ENCODE measurements around the gene LDLRAD3. TPM values are rescaled to one million over a fixed set of nuclear protein-coding genes. Genes with fewer than 3 reads are reported as not detected.

The LDLRAD3 gene
- total RNA-seq, 1 experiment from 2014 or later, result not detected

GRCh38 chr11:36066891-36067290 is 123.0 kb downstream of the LDLRAD3 start:
- Histone ChIP-seq H3K27me3 (ENCODE audit: low read length) (no peaks in the 10 kb centered on the region; the same call in 1 of the 2 replicates), H3K4me2 (ENCODE audit: low read depth, low read length, poor library complexity, severe bottlenecking) (no peak overlapping the region), H3K9ac (ENCODE audit: low read length) (no peak overlapping the region), H2AFZ (ENCODE audit: low read length) (no peak overlapping the region), H3K4me1 (ENCODE audit: low read length) (peaks cover 35% of the 10 kb centered on the region), H3K79me2 (ENCODE audit: low read length) (no peaks in the 10 kb centered on the region), H3K4me3 (ENCODE audit: low read length) (no peak overlapping the region), H3K9me2 (replicated peaks; ENCODE audit: insufficient read depth, low read length) (no peaks in the 10 kb centered on the region), H3K9me3 (ENCODE audit: low read length) (no peaks in the 10 kb centered on the region), H3K27ac (ENCODE audit: low read length) (no peak overlapping the region), H4K20me1 (ENCODE audit: insufficient read depth, low read depth, low read length) (no peaks in the 10 kb centered on the region), H3K36me3 (ENCODE audit: insufficient read depth, low read length) (no peaks in the 10 kb centered on the region)
- DNase-seq, result no peak

DNA sequence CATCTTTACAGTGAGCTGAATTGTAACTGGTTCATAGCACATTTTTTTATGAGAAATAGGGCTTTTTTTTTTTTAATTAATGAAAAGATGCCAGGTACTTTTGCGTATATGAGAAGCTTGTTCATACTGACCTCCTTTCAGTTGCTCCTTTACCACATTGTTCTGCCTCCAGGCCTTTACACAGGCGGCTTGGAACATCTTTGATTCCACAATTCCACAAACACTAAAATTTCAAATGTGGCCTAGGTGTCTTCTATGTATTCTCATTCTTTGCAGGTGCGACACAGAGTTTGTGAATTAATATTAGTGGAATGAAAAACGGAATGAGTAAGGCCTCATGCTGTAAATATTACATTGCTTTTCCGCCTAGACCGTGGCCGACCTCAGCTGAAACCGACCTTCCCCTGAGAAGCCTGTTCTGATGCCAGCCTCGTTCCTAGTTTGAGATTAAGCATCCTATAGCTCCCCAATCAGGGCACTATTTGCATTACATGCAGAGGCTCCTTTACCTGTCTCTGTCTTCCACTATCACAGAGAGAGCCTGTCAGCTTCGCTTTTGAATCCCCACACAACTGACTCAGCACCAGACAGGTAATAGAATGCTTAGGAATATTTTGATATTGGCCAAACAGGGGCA is 125.8 kb downstream of the LDLRAD3 start:
- H4K20me1 ChIP-seq (ENCODE audit: insufficient read depth, low read depth, low read length), result no peaks in the 10 kb centered on the region
- H3K4me3 ChIP-seq (ENCODE audit: low read length), result peak overlapping the region; percentile 20; the same call in 1 of the 2 replicates
- no peaks in the 10 kb centered on the region for H3K27me3 ChIP-seq (ENCODE audit: low read length)
- DNase-seq, result peak; percentile 82
- H3K79me2 ChIP-seq (ENCODE audit: low read length), result no peaks in the 10 kb centered on the region
- H3K9me2 ChIP-seq (replicated peaks; ENCODE audit: insufficient read depth, low read length), result no peaks in the 10 kb centered on the region
- H3K4me2 ChIP-seq (ENCODE audit: low read depth, low read length, poor library complexity, severe bottlenecking), result peak overlapping the region; percentile 49
- H2AFZ ChIP-seq (ENCODE audit: low read length), result peak overlapping the region; percentile 47; the same call in 1 of the 2 replicates
- H3K36me3 ChIP-seq (ENCODE audit: insufficient read depth, low read length), result no peaks in the 10 kb centered on the region
- peaks cover 46% of the 10 kb centered on the region for H3K4me1 ChIP-seq (ENCODE audit: low read length)
- H3K27ac ChIP-seq (ENCODE audit: low read length), result peak overlapping the region; percentile 70
- peak overlapping the region; percentile 20 for H3K9ac ChIP-seq (ENCODE audit: low read length)
- H3K9me3 ChIP-seq (ENCODE audit: low read length), result no peaks in the 10 kb centered on the region

DNA sequence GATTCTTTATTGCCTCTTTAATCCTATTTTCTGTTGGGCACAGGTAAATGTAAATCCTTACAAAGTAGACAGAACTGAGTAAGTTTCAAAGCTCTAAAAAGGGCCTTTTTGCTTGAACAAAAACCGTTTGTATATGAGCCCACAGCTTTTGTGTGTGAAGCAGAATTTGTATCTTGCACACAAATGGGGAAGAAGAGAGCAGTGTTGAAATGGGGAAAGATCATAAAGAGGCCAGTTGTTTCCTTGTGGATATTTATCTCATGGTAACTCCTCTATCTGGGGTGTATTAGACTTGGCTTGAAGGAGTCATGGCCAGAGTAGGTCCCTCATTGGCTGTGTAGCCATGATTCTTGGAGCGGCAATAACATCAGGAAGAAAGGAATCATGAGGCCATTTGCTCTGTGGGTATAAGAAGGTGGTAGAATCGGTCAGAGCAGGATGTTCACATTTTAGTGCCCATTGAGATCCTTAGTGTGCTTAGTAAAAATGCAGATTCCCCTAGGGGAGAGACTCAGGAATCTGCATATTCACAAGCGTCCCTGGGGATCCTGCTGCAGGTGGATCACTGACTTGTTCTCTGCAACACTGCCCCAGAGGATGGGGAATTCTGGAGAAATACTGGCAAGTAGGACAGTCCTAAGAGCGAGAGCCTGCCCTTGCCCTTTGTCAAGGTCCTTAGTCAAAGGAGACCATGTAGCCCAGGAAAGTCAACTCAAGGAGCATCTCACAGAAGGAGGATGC is 126.5 kb downstream of the LDLRAD3 start:
- Histone ChIP-seq H3K9me2 (replicated peaks; ENCODE audit: insufficient read depth, low read length) (no peaks in the 10 kb centered on the region), H3K36me3 (ENCODE audit: insufficient read depth, low read length) (no peaks in the 10 kb centered on the region), H4K20me1 (ENCODE audit: insufficient read depth, low read depth, low read length) (no peaks in the 10 kb centered on the region), H3K4me2 (ENCODE audit: low read depth, low read length, poor library complexity, severe bottlenecking) (peak overlapping the region; percentile 49), H3K9me3 (ENCODE audit: low read length) (no peaks in the 10 kb centered on the region), H3K27ac (ENCODE audit: low read length) (peak overlapping the region; percentile 70), H3K9ac (ENCODE audit: low read length) (peak overlapping the region; percentile 20), H3K27me3 (ENCODE audit: low read length) (no peaks in the 10 kb centered on the region), H2AFZ (ENCODE audit: low read length) (peak overlapping the region; percentile 47; the same call in 1 of the 2 replicates), H3K4me3 (ENCODE audit: low read length) (peak overlapping the region; percentile 20; the same call in 1 of the 2 replicates), H3K79me2 (ENCODE audit: low read length) (no peaks in the 10 kb centered on the region), H3K4me1 (ENCODE audit: low read length) (peaks cover 46% of the 10 kb centered on the region)
- peak; percentile 54 for DNase-seq

DNA sequence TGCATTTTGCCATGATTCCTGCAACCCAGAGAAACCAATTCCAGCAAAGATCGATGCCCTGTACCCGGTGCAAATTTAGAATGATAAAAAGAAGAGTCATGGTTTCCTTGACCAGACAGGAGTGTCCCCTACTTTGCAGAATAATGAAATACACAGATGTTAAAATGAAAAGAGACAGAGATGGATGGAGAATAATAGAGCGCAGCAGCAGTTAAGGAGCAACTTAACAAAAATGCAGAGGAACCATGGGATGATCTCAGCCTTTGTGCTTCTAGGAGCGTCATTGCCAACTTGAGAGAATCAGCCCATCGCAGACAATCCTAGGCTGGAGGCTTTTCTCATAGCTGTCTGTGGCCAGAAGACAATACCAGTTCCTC is 127.1 kb downstream of the LDLRAD3 start:
- no peak overlapping the region for H2AFZ ChIP-seq (ENCODE audit: low read length)
- no peaks in the 10 kb centered on the region for H3K79me2 ChIP-seq (ENCODE audit: low read length)
- H3K27me3 ChIP-seq (ENCODE audit: low read length), result no peaks in the 10 kb centered on the region
- H3K9ac ChIP-seq (ENCODE audit: low read length), result no peak overlapping the region
- H3K4me2 ChIP-seq (ENCODE audit: low read depth, low read length, poor library complexity, severe bottlenecking), result no peak overlapping the region
- H3K27ac ChIP-seq (ENCODE audit: low read length), result no peak overlapping the region
- no peaks in the 10 kb centered on the region for H4K20me1 ChIP-seq (ENCODE audit: insufficient read depth, low read depth, low read length)
- no peaks in the 10 kb centered on the region for H3K9me3 ChIP-seq (ENCODE audit: low read length)
- DNase-seq, result no peak
- peaks cover 48% of the 10 kb centered on the region for H3K4me1 ChIP-seq (ENCODE audit: low read length)
- H3K4me3 ChIP-seq (ENCODE audit: low read length), result no peak overlapping the region
- no peaks in the 10 kb centered on the region for H3K9me2 ChIP-seq (replicated peaks; ENCODE audit: insufficient read depth, low read length)
- H3K36me3 ChIP-seq (ENCODE audit: insufficient read depth, low read length), result no peaks in the 10 kb centered on the region

DNA sequence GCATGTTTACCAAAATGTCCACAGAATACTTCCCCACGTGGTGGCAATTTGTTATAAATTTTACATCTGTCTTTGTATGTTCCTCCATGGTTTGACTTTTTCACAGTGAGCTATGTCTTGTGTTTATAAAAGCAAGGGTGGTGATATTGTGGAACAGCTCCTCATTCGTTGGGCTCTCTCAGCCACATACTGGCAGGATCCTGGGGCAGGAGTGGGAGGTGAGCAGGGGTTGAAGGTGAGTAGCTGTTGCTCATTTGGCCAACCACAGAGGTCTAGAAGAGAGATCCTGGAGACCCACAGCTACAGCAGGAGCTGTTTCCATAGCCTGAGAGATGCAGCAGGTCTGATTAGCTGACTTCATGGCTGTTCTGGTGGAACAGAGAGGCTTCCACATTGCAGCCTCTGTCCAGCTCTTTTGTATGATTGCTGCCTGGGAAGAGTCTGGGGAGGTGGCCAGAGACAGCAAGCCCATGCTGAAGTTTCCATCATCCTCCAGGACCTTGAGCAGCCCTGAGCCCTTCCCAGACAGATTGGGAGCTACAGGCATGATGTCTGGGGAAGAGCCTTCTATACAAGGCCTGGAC is 128.1 kb downstream of the LDLRAD3 start:
- Histone ChIP-seq H3K9ac (ENCODE audit: low read length) (no peak overlapping the region), H3K27me3 (ENCODE audit: low read length) (no peaks in the 10 kb centered on the region), H3K9me2 (replicated peaks; ENCODE audit: insufficient read depth, low read length) (no peaks in the 10 kb centered on the region), H3K4me2 (ENCODE audit: low read depth, low read length, poor library complexity, severe bottlenecking) (no peak overlapping the region), H2AFZ (ENCODE audit: low read length) (no peak overlapping the region), H3K9me3 (ENCODE audit: low read length) (no peaks in the 10 kb centered on the region), H3K79me2 (ENCODE audit: low read length) (no peaks in the 10 kb centered on the region), H3K4me1 (ENCODE audit: low read length) (peaks cover 58% of the 10 kb centered on the region), H3K4me3 (ENCODE audit: low read length) (no peak overlapping the region), H4K20me1 (ENCODE audit: insufficient read depth, low read depth, low read length) (no peaks in the 10 kb centered on the region), H3K36me3 (ENCODE audit: insufficient read depth, low read length) (no peaks in the 10 kb centered on the region), H3K27ac (ENCODE audit: low read length) (no peak overlapping the region)
- no peak for DNase-seq

DNA sequence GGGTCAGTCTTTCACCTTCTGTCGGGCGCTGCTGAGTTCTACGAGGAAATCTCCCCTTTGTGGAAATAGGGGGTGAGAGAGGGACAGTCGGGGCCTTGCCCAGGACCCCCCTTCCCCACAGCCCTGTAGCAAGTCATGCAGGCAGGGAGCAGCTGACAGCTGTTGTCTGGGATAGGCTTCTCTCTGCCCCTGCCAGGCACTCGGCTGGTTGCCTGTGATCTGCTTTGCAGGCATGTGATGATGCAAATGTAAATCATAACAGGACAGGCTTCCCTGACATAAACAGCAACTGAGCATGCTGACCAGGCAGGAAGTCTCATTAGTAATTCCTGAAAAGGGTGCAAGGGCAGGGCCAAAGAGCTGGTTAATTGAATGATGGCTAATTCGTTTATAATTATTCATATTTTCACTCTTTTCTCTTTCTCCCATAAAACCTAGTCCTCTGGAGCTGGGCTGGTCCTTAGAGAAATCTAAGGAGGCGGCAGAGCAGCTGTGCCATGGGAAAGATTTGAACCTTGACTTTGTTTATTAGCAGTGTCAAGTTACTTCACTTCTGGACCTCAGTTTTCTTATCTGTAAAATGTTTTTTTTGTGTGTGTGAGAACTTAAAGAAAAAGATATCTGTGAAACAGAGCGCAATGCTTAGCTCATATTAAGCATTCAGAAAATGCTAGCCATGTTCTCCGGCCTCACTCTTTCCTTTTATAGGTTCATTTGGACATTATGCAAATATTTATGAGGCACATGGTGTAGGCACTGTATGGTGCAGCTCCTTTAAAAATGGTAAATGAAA is 129.7 kb downstream of the LDLRAD3 start:
- H3K9me3 ChIP-seq (ENCODE audit: low read length), result no peaks in the 10 kb centered on the region
- H3K9ac ChIP-seq (ENCODE audit: low read length), result no peak overlapping the region
- H4K20me1 ChIP-seq (ENCODE audit: insufficient read depth, low read depth, low read length), result no peaks in the 10 kb centered on the region
- peaks cover 62% of the 10 kb centered on the region for H3K4me1 ChIP-seq (ENCODE audit: low read length)
- peak overlapping the region; percentile 5 for H3K4me2 ChIP-seq (ENCODE audit: low read depth, low read length, poor library complexity, severe bottlenecking)
- H2AFZ ChIP-seq (ENCODE audit: low read length), result no peak overlapping the region
- no peaks in the 10 kb centered on the region for H3K36me3 ChIP-seq (ENCODE audit: insufficient read depth, low read length)
- no peak overlapping the region for H3K27ac ChIP-seq (ENCODE audit: low read length)
- DNase-seq, result no peak
- no peak overlapping the region for H3K4me3 ChIP-seq (ENCODE audit: low read length)
- H3K27me3 ChIP-seq (ENCODE audit: low read length), result no peaks in the 10 kb centered on the region
- no peaks in the 10 kb centered on the region for H3K79me2 ChIP-seq (ENCODE audit: low read length)
- no peaks in the 10 kb centered on the region for H3K9me2 ChIP-seq (replicated peaks; ENCODE audit: insufficient read depth, low read length)

- Histone ChIP-seq H3K27me3 (ENCODE audit: low read length) (no peaks in the 10 kb centered on the region), H2AFZ (ENCODE audit: low read length) (no peak overlapping the region), H3K4me2 (ENCODE audit: low read depth, low read length, poor library complexity, severe bottlenecking) (no peak overlapping the region), H3K36me3 (ENCODE audit: insufficient read depth, low read length) (no peaks in the 10 kb centered on the region), H3K79me2 (ENCODE audit: low read length) (no peaks in the 10 kb centered on the region), H4K20me1 (ENCODE audit: insufficient read depth, low read depth, low read length) (no peaks in the 10 kb centered on the region), H3K9ac (ENCODE audit: low read length) (no peak overlapping the region), H3K9me2 (replicated peaks; ENCODE audit: insufficient read depth, low read length) (no peaks in the 10 kb centered on the region), H3K27ac (ENCODE audit: low read length) (no peak overlapping the region), H3K9me3 (ENCODE audit: low read length) (no peaks in the 10 kb centered on the region), H3K4me3 (ENCODE audit: low read length) (no peak overlapping the region), H3K4me1 (ENCODE audit: low read length) (peaks cover 48% of the 10 kb centered on the region)
- DNase-seq, result no peak
Measured at GRCh38 chr11:36074941-36075431, 131.1 kb downstream of the LDLRAD3 start.

All from Karpas-422 (cell line).